Measurements from ENCODE around the gene KCNQ2. TPM values are rescaled to one million over a fixed set of nuclear protein-coding genes. Genes with fewer than 3 reads are reported as not detected.

The KCNQ2 gene
- total RNA-seq, 1 experiment from 2014 or later = not detected

GRCh38 chr20:63451821-63452220 lies 20.6 kb downstream of the KCNQ2 start:
- no peaks in the 10 kb centered on the region for H3K9me3 ChIP-seq (ENCODE audit: low read length)
- H3K36me3 ChIP-seq (ENCODE audit: insufficient read depth, low read length) = no peaks in the 10 kb centered on the region
- H3K4me2 ChIP-seq (ENCODE audit: low read depth, low read length, poor library complexity, severe bottlenecking) = no peak overlapping the region
- no peak overlapping the region for H3K9ac ChIP-seq (ENCODE audit: low read length)
- no peak for DNase-seq
- no peak overlapping the region for H2AFZ ChIP-seq (ENCODE audit: low read length)
- no peak overlapping the region for H3K27ac ChIP-seq (ENCODE audit: low read length)
- H3K9me2 ChIP-seq (replicated peaks; ENCODE audit: insufficient read depth, low read length) = no peaks in the 10 kb centered on the region
- H3K4me1 ChIP-seq (ENCODE audit: low read length) = no peaks in the 10 kb centered on the region
- H3K79me2 ChIP-seq (ENCODE audit: low read length) = no peaks in the 10 kb centered on the region
- H4K20me1 ChIP-seq (ENCODE audit: insufficient read depth, low read depth, low read length) = no peaks in the 10 kb centered on the region
- no peak overlapping the region for H3K4me3 ChIP-seq (ENCODE audit: low read length)
- H3K27me3 ChIP-seq (ENCODE audit: low read length) = no peaks in the 10 kb centered on the region

DNA sequence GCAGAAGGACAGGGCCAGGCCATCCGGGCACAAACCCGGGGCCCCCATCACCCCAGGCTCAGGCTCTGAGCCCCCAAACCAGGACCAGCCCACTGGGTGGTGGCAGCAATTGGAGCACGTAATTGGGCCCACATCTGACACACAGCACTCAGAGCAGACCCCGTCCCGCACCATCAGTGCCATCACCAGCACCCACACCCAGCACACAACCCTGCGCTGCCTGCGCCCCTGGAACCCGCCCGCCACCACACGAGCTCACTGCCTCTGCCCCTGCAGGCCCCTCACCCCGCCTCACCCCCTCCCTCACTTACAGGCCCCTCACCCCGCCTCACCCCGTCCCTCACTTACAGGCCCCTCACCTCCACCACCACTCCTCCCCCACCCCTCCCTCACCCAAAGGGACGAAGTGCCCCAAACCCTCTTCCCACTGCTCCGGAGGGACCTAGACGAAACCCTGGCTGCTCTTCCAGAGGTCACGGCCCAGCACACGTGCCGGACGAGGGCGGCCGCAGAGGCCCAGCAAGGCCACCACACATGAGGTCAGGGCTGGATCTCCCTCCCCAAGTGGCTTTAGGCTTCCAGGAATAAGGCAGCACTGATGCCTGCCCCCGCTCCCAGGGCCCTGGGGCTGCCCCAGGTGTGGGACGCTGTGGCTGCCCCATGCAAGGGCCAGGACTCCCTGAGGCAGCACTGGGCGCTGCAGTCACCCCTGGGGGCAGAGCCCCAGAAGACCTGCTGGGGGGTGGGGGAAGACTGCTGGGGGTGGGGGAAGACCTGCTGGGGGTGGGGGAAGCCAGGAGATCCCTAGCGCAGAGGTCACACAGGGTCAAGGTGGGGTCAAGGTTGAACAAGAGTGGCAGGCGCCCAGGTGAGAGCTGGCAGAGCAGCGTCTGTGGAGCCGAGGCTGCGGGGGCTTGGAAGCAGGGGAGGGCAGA lies 22.4 kb downstream of the KCNQ2 start:
- no peaks in the 10 kb centered on the region for H4K20me1 ChIP-seq (ENCODE audit: insufficient read depth, low read depth, low read length)
- H3K27me3 ChIP-seq (ENCODE audit: low read length) = no peaks in the 10 kb centered on the region
- H3K4me1 ChIP-seq (ENCODE audit: low read length) = no peaks in the 10 kb centered on the region
- no peak overlapping the region for H3K4me2 ChIP-seq (ENCODE audit: low read depth, low read length, poor library complexity, severe bottlenecking)
- no peak overlapping the region for H3K27ac ChIP-seq (ENCODE audit: low read length)
- no peak overlapping the region for H3K4me3 ChIP-seq (ENCODE audit: low read length)
- H2AFZ ChIP-seq (ENCODE audit: low read length) = no peak overlapping the region
- H3K9me2 ChIP-seq (replicated peaks; ENCODE audit: insufficient read depth, low read length) = no peaks in the 10 kb centered on the region
- H3K9me3 ChIP-seq (ENCODE audit: low read length) = no peaks in the 10 kb centered on the region; the same call in 1 of the 2 replicates
- no peak overlapping the region for H3K9ac ChIP-seq (ENCODE audit: low read length)
- no peaks in the 10 kb centered on the region for H3K36me3 ChIP-seq (ENCODE audit: insufficient read depth, low read length)
- no peaks in the 10 kb centered on the region for H3K79me2 ChIP-seq (ENCODE audit: low read length)
- DNase-seq = no peak

DNA sequence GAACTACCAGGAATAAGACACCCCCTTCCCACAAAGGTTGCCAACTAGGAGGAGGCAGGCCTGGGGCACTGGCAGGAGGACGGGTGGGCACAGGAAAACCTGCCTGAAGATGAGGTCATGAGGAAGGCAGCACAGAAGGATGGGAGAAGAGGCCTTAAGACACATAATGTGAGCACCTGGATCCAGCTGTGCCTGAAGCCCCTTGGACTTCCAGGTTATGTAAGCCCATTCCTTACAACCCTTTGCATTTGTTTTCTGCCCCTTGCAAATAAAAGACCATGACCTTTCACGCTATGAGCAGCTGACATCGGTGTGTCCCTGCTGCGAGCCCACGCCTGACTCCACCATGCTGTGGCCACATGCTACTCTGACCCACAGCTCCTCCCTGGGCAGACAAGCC lies 23.4 kb downstream of the KCNQ2 start:
- Histone ChIP-seq H3K4me2 (ENCODE audit: low read depth, low read length, poor library complexity, severe bottlenecking) (no peak overlapping the region), H3K9ac (ENCODE audit: low read length) (no peak overlapping the region), H3K9me3 (ENCODE audit: low read length) (peaks cover 6% of the 10 kb centered on the region; the same call in 1 of the 2 replicates), H2AFZ (ENCODE audit: low read length) (no peak overlapping the region), H3K4me3 (ENCODE audit: low read length) (no peak overlapping the region), H4K20me1 (ENCODE audit: insufficient read depth, low read depth, low read length) (no peaks in the 10 kb centered on the region), H3K9me2 (replicated peaks; ENCODE audit: insufficient read depth, low read length) (no peaks in the 10 kb centered on the region), H3K27me3 (ENCODE audit: low read length) (no peaks in the 10 kb centered on the region), H3K79me2 (ENCODE audit: low read length) (no peaks in the 10 kb centered on the region), H3K27ac (ENCODE audit: low read length) (no peak overlapping the region), H3K4me1 (ENCODE audit: low read length) (no peaks in the 10 kb centered on the region), H3K36me3 (ENCODE audit: insufficient read depth, low read length) (no peaks in the 10 kb centered on the region)
- no peak for DNase-seq

GRCh38 chr20:63448031-63448430 lies 24.4 kb downstream of the KCNQ2 start:
- Histone ChIP-seq H3K27ac (ENCODE audit: low read length) (no peak overlapping the region), H3K4me3 (ENCODE audit: low read length) (no peak overlapping the region), H3K9ac (ENCODE audit: low read length) (no peak overlapping the region), H3K36me3 (ENCODE audit: insufficient read depth, low read length) (no peaks in the 10 kb centered on the region), H3K9me2 (replicated peaks; ENCODE audit: insufficient read depth, low read length) (no peaks in the 10 kb centered on the region), H3K27me3 (ENCODE audit: low read length) (no peaks in the 10 kb centered on the region), H3K9me3 (ENCODE audit: low read length) (peaks cover 10% of the 10 kb centered on the region; the same call in 1 of the 2 replicates), H4K20me1 (ENCODE audit: insufficient read depth, low read depth, low read length) (no peaks in the 10 kb centered on the region), H3K4me2 (ENCODE audit: low read depth, low read length, poor library complexity, severe bottlenecking) (no peak overlapping the region), H3K4me1 (ENCODE audit: low read length) (no peaks in the 10 kb centered on the region), H3K79me2 (ENCODE audit: low read length) (no peaks in the 10 kb centered on the region), H2AFZ (ENCODE audit: low read length) (no peak overlapping the region)
- no peak for DNase-seq

DNA sequence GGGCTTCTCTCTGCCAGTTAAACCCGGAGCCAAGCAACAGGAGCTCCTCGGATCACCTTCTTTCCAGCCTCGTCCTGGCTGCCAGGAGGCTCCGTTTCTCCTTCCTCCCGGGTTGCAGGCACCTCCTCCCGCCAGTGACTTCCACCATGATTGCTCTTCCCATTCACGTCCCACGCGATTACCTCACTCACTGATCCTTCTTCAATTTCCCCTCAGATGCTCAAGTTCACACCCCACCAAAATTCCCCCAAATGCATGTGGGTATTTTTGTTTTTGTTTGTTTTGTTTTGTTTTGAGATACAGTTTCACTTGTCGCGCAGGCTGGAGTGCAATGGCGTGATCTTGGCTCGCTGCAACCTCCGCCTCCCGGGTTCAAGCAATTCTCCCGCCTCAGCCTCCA lies 25.1 kb downstream of the KCNQ2 start:
- no peak for DNase-seq
- no peaks in the 10 kb centered on the region for H3K27me3 ChIP-seq (ENCODE audit: low read length)
- H3K79me2 ChIP-seq (ENCODE audit: low read length) = no peaks in the 10 kb centered on the region
- no peaks in the 10 kb centered on the region for H3K36me3 ChIP-seq (ENCODE audit: insufficient read depth, low read length)
- no peak overlapping the region for H3K9ac ChIP-seq (ENCODE audit: low read length)
- no peaks in the 10 kb centered on the region for H3K9me2 ChIP-seq (replicated peaks; ENCODE audit: insufficient read depth, low read length)
- peaks cover 10% of the 10 kb centered on the region; the same call in 1 of the 2 replicates for H3K9me3 ChIP-seq (ENCODE audit: low read length)
- no peaks in the 10 kb centered on the region for H4K20me1 ChIP-seq (ENCODE audit: insufficient read depth, low read depth, low read length)
- H3K4me2 ChIP-seq (ENCODE audit: low read depth, low read length, poor library complexity, severe bottlenecking) = no peak overlapping the region
- H3K4me3 ChIP-seq (ENCODE audit: low read length) = no peak overlapping the region
- no peaks in the 10 kb centered on the region for H3K4me1 ChIP-seq (ENCODE audit: low read length)
- H2AFZ ChIP-seq (ENCODE audit: low read length) = no peak overlapping the region
- H3K27ac ChIP-seq (ENCODE audit: low read length) = no peak overlapping the region

DNA sequence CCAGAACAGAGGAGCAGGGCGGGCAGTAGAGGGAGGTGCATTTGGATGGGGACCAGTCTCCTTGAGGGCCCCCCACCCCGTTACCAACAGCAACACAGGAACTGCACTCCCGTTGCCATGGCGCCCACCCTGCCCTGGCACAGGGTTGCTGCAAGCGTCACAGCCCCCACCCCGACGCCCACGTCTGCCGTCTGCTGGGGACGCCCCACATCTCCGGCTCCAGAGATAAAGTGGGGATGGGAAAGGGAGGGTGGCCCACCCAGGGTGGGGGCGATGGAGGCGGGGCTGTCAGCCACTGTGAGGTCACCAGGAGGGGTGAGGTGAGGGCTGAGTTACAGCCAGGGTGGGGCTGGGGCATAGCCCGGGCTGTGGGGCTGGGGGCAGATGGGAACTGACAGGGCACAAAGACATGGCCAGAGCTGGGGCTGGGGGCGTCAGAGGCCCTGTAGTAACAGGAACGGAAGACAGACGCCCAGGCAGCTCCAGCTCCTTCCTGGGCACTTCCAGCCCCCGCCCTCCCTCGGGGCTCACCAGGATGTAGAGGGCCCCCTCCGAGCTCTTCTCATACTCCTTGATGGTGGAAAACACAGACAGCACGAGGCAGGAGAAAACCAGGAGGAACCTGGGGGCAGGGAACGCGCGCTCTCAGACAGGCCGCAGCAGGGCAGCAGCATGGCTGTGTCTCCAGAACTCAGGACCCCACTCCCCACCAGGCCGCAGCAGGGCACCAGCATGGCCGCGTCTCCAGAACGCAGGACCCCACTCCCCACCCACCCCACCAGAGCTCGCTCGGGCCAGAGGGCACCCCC lies 26.0 kb downstream of the KCNQ2 start:
- no peak overlapping the region for H3K9ac ChIP-seq (ENCODE audit: low read length)
- H3K9me3 ChIP-seq (ENCODE audit: low read length) = peaks cover 10% of the 10 kb centered on the region; the same call in 1 of the 2 replicates
- no peaks in the 10 kb centered on the region for H3K9me2 ChIP-seq (replicated peaks; ENCODE audit: insufficient read depth, low read length)
- no peak overlapping the region for H3K4me2 ChIP-seq (ENCODE audit: low read depth, low read length, poor library complexity, severe bottlenecking)
- no peak for DNase-seq
- H3K79me2 ChIP-seq (ENCODE audit: low read length) = no peaks in the 10 kb centered on the region
- H3K27me3 ChIP-seq (ENCODE audit: low read length) = no peaks in the 10 kb centered on the region
- H3K4me3 ChIP-seq (ENCODE audit: low read length) = no peak overlapping the region
- no peaks in the 10 kb centered on the region for H3K4me1 ChIP-seq (ENCODE audit: low read length)
- no peaks in the 10 kb centered on the region for H3K36me3 ChIP-seq (ENCODE audit: insufficient read depth, low read length)
- H3K27ac ChIP-seq (ENCODE audit: low read length) = no peak overlapping the region
- no peaks in the 10 kb centered on the region for H4K20me1 ChIP-seq (ENCODE audit: insufficient read depth, low read depth, low read length)
- H2AFZ ChIP-seq (ENCODE audit: low read length) = no peak overlapping the region

GRCh38 chr20:63445075-63445734 lies 27.2 kb downstream of the KCNQ2 start:
- Histone ChIP-seq H2AFZ (ENCODE audit: low read length) (no peak overlapping the region), H3K27ac (ENCODE audit: low read length) (no peak overlapping the region), H3K36me3 (ENCODE audit: insufficient read depth, low read length) (no peaks in the 10 kb centered on the region), H3K4me1 (ENCODE audit: low read length) (no peaks in the 10 kb centered on the region), H4K20me1 (ENCODE audit: insufficient read depth, low read depth, low read length) (no peaks in the 10 kb centered on the region), H3K9me2 (replicated peaks; ENCODE audit: insufficient read depth, low read length) (no peaks in the 10 kb centered on the region), H3K9ac (ENCODE audit: low read length) (no peak overlapping the region), H3K4me2 (ENCODE audit: low read depth, low read length, poor library complexity, severe bottlenecking) (no peak overlapping the region), H3K4me3 (ENCODE audit: low read length) (no peak overlapping the region), H3K79me2 (ENCODE audit: low read length) (no peaks in the 10 kb centered on the region), H3K27me3 (ENCODE audit: low read length) (no peaks in the 10 kb centered on the region), H3K9me3 (ENCODE audit: low read length) (peaks cover 10% of the 10 kb centered on the region; the same call in 1 of the 2 replicates)
- DNase-seq = no peak

- Histone ChIP-seq H3K27ac (ENCODE audit: low read length) (no peak overlapping the region), H3K27me3 (ENCODE audit: low read length) (no peaks in the 10 kb centered on the region), H4K20me1 (ENCODE audit: insufficient read depth, low read depth, low read length) (no peaks in the 10 kb centered on the region), H3K4me1 (ENCODE audit: low read length) (no peaks in the 10 kb centered on the region), H3K4me2 (ENCODE audit: low read depth, low read length, poor library complexity, severe bottlenecking) (no peak overlapping the region), H3K9me2 (replicated peaks; ENCODE audit: insufficient read depth, low read length) (no peaks in the 10 kb centered on the region), H3K9ac (ENCODE audit: low read length) (no peak overlapping the region), H3K9me3 (ENCODE audit: low read length) (peaks cover 10% of the 10 kb centered on the region; the same call in 1 of the 2 replicates), H3K4me3 (ENCODE audit: low read length) (no peak overlapping the region), H3K36me3 (ENCODE audit: insufficient read depth, low read length) (no peaks in the 10 kb centered on the region), H2AFZ (ENCODE audit: low read length) (no peak overlapping the region), H3K79me2 (ENCODE audit: low read length) (no peaks in the 10 kb centered on the region)
- DNase-seq = no peak
Measured at GRCh38 chr20:63444548-63444947, 27.9 kb downstream of the KCNQ2 start.

Measured in Karpas-422 (cell line).